GM21723 (cell line): ENCODE data around the gene OARD1.

Source experiments
- ATAC-seq: cut with Tn5 transposase; IDR thresholded peaks from one replicate; pipeline ENCODE4 v1.9.1; 2021; ENCODE audit warnings: mild to moderate bottlenecking, moderate library complexity; ENCODE audit not compliant: unreplicated experiment

OARD1 gene

DNA sequence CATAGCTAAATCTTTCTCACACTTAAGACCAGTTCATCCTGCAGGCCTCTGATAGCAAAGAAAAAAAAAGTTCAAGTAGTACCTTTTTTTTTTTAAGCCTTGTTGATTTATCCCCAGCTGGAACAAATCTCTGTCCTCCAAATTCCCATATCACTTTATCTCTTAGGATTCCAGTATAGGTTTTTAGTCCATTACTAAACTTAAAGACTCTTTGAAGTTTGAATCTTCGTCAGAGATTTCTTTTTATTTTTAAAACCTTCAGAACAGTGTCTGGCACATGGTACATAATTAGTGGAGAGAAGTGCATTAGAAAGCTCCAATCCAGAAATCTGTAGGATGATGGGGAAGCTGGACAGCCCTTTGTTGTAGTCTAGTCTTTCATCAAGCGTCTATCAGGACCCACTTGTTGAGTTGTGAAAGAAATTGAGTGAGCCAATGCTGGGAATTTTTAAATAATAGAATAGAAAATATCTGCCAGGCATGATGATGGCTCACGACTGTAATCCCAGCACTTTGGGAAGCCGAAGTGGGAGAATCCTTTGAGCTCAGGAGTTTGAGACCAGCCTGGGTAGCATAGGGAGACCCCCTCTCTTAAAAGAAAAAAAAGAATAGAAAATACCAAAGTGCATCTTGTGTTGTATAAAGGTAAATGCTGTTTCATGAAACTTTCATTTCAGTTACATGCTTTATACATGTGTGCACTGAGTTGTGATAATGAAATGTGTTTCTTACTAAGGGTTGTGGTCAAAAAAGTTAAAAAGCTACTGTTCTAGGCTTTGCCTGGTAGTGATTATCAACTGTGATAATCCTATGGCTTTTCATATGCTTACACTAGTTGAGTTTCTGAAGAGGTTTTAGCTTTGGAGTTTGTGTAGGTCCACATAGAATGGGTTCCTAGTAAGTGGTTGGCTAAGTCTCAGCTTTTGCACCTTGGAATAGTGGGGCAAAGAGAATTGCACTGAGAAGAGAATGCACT is 3.8 kb upstream of the OARD1 start:
- ATAC-seq: no peak

DNA sequence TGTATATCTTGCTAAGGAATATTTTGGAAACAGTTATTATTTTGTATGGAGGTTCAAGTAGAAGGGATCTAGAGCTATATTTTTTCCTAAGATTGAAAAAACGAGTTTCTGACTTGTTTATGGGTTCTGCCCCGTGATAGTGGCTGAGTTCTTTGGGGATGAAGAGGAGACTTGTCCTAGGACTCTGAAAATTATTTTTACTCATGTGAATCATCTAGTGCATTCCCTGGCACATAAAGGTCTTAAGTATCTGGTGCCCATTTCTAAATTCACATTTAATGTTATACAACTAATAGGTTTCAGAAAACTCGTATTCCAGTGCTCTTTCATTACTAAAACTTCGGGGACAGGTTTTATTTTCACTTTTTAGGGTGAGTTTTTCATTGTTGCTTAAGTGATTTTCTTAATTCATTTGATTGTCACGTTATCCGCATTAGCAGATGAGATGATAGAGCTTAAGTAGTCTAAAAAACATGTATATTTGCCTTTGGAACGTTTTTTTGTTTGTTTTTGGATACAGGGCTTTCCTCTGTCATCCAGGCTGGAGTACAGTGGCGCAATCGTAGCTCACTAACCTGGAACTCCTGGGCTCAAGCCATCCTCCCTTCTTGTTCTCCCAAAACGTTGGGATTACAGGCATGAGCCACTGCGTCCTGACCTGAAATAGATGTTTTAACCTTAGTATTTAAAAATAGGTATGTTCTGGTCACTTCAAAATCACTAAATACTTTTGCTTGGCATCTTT is 2.7 kb upstream of the OARD1 start:
- no peak for ATAC-seq

DNA sequence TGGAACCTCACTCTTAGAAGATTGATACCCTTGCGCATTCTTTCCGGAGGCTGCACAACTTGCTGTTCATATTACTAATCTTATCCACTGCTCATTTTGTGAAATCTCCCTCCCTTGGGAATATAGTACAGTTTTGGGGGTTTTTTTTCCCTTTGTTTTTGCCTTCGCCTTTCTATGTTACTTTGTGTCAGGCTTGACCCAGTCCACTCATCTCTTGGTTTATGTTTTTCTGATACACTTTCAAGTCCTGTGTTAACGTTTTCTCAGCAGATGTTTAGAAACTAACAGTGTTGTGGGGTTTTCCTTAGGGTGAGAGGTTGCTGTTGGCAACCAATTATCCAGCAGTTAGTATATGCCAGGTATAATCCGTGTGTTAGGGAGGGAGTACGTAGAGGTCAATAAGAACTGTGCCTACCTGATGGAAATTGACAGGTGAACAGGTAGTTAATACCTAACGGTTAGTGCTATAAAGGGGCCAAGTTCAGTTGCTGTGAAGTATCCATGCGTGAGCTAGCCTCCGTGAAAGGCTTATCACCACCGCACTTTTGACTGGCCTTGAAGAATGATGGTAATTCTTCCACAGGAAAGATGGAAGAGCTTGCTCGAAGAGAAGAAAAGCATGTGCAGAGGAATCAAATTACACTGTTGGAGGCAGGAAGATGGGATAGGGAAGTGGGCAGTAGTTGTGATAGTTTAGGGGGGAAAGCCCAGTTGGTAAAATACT is 2.0 kb upstream of the OARD1 start:
- no peak for ATAC-seq

DNA sequence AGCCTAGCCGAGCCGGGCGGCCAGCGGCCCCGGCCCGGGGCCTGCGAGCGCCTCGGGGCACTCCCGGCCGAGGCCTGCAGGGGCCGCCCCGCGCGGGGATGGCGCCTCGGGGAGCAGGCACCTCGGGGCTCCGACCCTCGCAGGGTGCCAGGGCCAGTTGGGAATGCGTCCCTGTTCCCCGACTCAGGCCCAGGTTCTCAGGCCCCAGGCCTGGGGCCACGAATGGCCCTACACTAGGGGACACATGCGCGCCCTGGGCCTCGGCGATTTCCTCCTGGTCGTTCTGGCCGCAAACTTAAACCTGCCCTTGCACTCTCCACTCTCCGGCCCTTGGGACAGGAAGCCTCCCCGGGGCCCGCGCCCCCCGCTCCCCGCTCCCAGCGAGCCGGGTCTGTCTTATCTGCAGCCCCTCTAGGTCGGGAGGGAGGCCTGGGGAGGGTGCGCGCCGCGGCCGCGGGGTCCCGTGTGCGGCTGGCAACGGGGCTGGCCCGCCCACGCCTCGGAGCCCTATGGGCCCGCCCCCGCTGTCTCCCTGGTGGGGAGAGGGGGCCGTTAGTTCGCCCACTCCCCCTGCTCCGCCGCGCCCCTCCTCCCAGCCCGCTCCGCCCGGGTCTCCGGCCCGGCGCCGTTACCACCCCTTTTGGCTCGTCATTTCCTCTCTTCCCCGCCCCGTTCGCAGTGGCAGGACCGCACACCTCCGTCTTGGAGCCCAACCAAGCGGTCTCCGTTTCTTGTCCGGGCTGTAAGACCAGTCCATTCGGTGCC is 1.2 kb upstream of the OARD1 start:
- peak; percentile 40 for ATAC-seq

DNA sequence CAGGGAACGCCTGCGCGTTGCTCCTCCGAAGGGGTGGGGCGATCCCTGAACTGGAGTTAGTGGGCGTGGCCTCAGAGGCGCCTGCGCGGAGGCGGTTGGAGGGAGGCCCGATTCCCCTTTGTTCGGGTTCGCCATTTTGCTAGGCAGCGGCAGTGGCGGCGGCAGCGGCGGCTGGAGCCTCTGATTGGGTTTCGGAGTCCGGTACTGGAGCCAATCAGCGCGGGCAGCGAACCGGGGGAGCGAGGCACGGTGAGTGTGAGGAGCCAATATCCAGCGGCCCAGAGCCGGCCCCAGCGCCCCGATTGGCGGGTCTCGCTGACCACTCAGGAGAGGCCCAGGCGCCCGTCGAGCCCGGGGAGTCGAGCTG is 663 bp upstream of the OARD1 start, which contains the start of gene NFYA:
TSS of gene NFYA (plus strand) at position 139 of the 367 bp plus-strand sequence. CDS start 6,116 bp downstream, outside the sequence.
- peak; percentile 60 for ATAC-seq

DNA sequence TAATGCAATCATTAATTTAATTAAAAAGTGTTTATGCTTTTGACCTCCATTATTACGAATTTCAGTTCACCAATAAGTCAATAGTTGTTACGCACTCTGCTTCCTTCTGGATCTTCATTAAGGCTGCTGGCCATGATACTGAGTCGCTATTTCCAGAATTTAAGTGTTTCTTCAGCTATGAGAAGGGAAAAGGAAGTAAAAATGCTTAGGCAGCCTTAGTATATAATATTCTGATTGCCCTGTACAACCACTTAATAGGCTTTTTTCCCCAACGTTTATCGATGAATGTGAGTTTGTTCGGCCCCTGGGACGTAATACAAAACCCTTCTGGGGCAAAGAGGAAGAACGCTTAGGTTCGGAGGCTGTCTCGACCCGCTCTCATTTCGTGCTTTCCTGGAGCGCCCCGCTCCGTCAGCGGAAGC is 644 bp downstream of the OARD1 start:
- no peak for ATAC-seq

DNA sequence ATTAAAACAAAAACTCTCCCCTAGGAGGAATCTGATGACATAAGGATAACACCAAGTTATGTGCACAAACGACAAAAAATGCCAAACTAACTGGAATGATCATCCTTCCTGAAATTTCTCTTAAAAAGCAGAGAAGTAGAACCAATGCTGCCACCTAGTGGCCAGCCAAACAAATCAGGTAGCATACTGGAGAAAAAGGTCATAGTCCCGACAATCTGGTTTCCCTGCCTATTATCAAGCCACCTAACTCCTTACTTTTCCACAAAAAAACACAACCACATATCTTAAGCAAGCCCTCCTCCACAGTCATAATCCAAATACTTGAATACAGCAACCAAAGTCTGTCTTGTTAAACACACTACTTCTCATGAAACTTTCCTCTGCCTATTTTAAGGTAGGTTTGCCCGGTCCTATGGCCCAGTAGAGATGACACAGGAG is 5.3 kb downstream of the OARD1 start:
- no peak for ATAC-seq

DNA sequence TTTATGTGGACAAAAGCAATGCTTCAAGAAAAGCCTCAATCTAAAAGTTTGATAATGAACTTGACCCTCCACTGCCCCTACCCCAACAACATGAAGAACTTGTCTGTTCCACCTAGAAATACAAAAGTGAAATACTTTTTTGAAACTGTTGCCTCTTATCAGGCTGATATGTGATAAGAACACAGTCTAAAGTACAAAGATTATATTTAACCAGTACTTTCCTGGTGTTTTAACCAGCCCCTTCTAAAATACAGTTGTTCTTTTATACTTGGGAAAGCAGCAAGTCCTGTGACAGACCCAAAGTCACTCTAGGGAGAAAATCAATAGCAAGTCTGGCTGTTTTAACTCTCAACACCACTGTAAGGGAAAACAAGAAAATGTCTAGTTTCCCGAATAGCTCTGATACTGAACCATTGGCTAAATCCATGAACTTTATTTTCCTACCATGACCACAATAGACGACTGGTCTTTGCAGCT is 6.6 kb downstream of the OARD1 start:
- no peak for ATAC-seq

DNA sequence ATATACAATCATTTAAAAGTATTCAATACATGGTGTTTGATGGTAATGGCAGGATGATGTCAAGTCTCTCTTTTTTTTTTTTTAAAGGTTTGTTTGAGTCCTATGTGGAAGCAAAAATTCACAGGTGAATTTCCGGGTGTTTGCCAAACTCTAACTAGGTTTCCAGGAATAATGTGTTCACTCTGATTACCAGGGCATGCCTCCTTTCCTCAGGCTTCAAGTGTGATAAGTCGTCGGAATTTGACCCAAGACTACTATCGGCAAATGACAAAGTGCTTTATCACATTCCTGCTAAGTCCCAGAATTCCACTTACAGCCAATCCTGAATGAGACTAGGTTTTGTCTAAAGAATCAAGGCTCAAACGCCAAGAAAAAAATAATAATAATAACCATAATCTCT is 7.3 kb downstream of the OARD1 start:
- ATAC-seq: no peak

DNA sequence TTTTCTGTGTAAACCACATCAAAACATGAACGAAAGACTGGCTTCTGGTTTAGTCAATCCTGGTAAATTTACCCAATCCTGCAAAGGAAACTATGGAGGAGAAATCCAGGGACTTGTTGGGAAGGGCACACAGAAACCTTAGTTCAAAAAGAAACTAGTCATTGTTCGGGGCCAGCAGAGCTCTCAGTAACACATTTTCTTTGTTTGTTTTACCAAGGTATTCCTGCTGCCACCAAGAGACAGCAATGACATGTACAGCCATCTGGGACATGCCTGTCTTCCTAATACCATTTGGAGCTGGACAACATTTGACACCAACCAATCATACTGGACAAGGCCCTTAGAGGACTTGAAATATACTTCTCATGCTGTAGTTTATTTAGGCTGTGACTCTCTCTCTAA is 8.3 kb downstream of the OARD1 start:
- ATAC-seq: no peak

DNA sequence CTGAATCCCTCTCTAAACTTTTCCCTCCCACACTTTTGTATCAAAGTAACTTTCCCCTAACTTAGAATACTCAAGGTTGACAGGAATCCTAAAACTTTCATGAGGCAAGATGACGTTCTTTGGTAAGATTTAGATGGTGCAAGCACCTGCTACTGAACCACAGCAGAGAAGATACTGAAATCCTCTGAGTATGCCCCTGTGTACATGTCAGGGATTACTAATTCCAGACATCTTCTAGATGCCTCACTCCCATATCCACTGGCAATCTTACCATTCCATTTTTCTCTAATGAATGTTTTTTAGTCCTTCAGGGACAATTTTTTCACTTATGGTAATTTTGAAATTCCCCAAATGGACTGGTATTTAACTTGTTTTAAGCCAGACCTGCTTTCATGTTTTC is 10.1 kb downstream of the OARD1 start:
- ATAC-seq: no peak

DNA sequence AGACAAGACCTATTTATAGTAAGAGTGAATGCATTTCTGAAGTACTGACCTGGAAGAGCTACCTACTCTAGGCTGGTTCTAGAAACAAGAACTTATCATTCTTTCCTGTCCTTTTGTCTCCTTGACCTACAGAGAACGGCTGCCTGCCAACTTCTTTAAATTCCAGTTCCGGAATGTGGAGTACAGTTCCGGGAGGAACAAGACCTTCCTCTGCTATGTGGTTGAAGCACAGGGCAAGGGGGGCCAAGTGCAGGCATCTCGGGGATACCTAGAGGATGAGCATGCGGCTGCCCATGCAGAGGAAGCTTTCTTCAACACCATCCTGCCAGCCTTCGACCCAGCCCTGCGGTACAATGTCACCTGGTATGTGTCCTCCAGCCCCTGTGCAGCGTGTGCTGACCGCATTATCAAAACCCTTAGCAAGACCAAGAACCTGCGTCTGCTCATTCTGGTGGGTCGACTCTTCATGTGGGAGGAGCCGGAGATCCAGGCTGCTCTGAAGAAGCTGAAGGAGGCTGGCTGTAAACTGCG is 10.9 kb downstream of the OARD1 start:
- ATAC-seq: no peak

DNA sequence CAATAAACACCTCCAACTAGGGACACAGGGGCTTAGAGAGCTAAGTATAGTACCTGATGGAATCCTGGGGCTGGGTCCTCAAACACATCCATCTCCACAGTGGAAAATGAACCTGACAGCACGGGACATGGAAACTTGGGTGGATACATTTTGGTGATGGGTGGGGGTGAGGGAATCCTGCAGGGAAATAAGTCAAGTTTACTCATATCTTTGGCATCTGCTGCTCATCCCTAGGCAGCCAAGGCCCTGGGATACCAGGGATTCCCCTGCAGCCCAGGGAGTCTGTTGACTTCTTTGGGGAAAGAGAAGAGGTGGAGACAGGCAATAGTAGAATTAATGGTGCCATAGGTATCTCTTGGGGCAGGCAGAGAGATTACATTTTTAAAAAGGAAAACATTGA is 12.6 kb downstream of the OARD1 start:
- ATAC-seq: no peak

DNA sequence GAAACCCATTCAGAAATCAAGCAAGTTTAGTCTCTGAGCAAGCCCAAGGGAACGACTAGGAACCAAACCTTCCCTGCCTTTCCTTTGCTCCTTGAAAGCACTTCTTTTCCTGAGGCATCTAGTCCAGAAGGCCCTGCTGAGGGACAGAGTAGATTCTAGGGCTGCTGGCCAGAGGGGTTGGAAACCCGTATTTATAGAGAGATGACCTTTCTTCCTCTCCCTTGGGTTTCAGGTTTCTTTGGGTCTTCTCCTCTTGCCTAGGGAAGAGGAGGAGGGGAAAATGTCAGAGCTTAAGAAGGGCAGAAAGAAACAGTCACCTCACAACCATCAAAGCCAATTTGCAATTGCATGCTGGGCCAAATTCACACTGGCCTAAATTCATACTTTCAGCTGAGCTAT is 13.4 kb downstream of the OARD1 start:
- no peak for ATAC-seq

DNA sequence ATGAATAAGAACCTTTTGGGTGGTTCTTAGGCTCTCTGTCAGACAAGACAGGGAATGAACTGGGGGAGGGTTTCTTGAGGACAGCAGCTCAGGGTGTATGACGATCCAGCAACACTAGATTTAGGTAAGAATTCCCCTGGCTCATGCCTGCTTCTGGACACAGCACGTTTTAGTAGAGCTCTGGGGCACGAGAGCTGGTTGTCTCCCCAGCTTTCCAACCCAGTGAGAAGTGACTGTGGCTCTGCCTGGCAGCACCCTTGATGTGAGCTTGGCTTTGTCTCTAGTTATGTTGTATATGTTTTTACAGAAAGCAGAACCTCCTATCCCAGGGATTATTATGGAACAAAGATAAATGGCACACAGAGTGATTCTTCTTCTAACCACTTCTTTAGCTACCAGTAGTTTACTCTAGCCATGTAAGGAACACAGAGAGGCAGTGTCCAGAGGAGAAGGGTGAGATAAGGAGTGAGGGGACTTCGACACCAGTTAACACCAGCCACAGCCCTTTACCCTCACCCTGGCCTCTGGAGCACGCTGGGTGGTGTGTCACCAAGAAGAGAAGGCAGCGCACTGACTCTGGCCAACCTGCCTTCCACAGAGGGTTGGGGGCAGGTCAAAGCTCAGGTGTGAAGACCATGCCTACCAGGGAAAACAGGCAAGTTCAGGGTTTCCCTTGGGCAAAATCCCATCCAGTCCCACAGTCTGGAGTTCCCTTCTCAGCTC is 15.2 kb downstream of the OARD1 start:
- ATAC-seq: no peak

DNA sequence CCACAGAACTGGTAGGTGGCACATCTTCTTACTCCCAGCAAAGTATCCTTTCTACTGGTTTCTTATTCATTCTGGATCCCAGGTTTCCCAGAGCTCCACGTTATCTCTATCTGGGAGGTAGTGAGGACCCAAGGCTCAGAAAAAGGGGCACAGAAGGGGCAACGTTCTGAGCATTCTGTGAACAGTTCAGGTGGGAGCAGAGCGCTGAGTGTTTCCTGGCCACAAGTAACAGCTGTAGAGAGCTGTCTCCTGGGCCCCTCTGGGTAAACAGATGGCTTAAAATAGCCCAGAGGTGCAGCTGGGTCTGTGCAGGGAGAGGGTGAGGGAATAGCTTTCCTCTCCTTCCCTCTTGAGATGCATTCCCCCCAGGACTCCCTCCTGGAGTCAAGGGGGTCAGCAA is 17.0 kb downstream of the OARD1 start:
- ATAC-seq: no peak

DNA sequence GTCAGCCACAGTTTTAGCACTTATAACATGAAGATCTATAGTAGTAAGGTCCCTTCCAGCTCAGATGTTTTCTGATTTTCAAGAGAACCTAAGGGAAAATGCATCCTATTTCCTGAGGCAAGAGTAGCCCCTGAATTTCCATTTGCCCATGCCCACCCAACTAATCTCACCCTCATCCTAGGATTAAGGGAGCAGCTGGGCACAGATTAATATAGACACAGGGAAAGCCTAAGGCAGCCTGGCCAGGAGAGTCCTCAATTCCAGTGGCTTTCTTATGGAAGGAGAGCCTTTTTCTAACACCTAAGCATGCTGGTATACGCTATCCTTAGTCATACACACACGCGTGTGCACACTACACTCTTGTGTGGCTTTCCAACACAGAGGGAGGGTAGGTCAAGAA is 17.6 kb downstream of the OARD1 start:
- ATAC-seq: no peak

DNA sequence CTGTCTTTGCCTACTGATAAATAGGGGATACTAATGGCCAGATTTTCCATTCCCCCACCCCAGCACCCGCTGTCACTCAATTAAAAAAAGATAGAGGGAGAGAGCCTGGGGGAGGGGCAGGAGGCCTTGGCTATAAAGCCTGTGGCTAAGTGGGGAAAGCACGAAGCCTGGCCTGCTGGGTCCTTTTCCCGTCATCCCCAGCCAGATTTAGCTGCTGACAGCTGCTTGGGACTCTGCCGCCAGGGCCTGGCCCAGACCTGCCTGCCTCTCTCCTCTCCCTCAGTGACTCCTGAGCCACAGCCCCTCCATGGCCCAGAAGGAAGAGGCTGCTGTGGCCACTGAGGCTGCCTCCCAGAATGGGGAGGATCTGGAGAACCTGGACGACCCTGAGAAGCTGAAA is 19.1 kb downstream of the OARD1 start, which contains the start of gene APOBEC2:
TSS of gene APOBEC2 (plus strand) at position 162 of the 400 bp plus-strand sequence. CDS start at position 308, 146 bp downstream.
- ATAC-seq: no peak

DNA sequence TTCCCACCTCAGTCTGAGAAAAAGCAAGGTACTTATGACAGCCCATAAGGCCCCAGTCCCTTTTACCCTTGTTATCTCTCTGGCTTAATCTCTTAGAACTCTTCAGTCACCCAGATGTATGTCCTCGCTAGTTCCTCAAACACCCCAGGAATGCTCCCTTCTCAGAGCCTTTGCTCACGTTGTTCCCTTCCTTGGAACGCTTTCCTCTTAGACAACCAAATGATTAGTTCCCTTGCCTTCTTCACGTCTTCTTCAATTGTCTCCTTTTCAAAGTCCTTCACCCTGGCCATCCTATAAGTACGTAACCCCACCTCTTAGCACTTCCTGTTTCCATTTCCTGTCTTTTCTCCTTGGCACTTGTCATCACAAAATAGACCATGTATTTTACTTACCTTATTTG is 20.3 kb downstream of the OARD1 start:
- ATAC-seq: no peak
